ENCODE data around the gene HSD17B1. TPM values are rescaled to one million over a fixed set of nuclear protein-coding genes. Genes with fewer than 3 reads are reported as not detected.
"Not testable (repeated sequence)": the region's sequence is repeated elsewhere in the genome, so short reads cannot be mapped to it uniquely, and the experiment has no call there.

Gene HSD17B1
- polyA plus RNA-seq, 1 donor from 2014 or later, result 1.0 TPM

GRCh38 chr17:42537156-42537805 is 15.4 kb upstream of the HSD17B1 start:
- H2AFZ ChIP-seq (ENCODE audit: low read depth, low read length), result peak overlapping the region; percentile 40
- H4K20me1 ChIP-seq (ENCODE audit: insufficient read depth), result no peaks in the 10 kb centered on the region
- TF ChIP-seq CTCF (IDR thresholded peaks at IDR 0.05; ENCODE audit: poor library complexity, severe bottlenecking) (no peak), TAF1 (IDR thresholded peaks at IDR 0.05; ENCODE audit: low read depth) (no peak), RAD21 (conservative IDR thresholded peaks at IDR 0.05) (no peak), EP300 (conservative IDR thresholded peaks at IDR 0.05; ENCODE audit: poor library complexity, severe bottlenecking) (no peak), SMC3 (conservative IDR thresholded peaks at IDR 0.05; ENCODE audit: poor library complexity) (no peak), EZH2 (IDR thresholded peaks at IDR 0.05; ENCODE audit: borderline replicate concordance, insufficient read depth, low read length, poor library complexity, severe bottlenecking) (no peak)
- peak overlapping the region; percentile 68 for H3K9ac ChIP-seq (ENCODE audit: low read length)
- H3K79me2 ChIP-seq (replicated peaks; ENCODE audit: insufficient read depth, low read length), result no peaks in the 10 kb centered on the region
- peak overlapping the region; percentile 81 for H3K4me3 ChIP-seq (ENCODE audit: low read length)
- H3K36me3 ChIP-seq (ENCODE audit: insufficient read depth, low read length), result no peaks in the 10 kb centered on the region
- H3K27me3 ChIP-seq (ENCODE audit: insufficient read depth, low read depth, low read length), result no peaks in the 10 kb centered on the region
- H3F3A ChIP-seq (ENCODE audit: insufficient read depth, low read length, poor library complexity, severe bottlenecking), result no peaks in the 10 kb centered on the region
- H3K9me3 ChIP-seq (ENCODE audit: low read length), result no peaks in the 10 kb centered on the region
- H3K9me2 ChIP-seq (ENCODE audit: insufficient read depth, low read length), result no peaks in the 10 kb centered on the region
- no peak overlapping the region for H3K27ac ChIP-seq (ENCODE audit: low read length)
- H3K4me2 ChIP-seq (ENCODE audit: low read length), result peak overlapping the region; percentile 59

GRCh38 chr17:42537826-42538451 is 14.8 kb upstream of the HSD17B1 start:
- no peak overlapping the region for H3K27ac ChIP-seq (ENCODE audit: low read length)
- no peaks in the 10 kb centered on the region for H3K36me3 ChIP-seq (ENCODE audit: insufficient read depth, low read length)
- H3K4me2 ChIP-seq (ENCODE audit: low read length), result no peak overlapping the region
- no peaks in the 10 kb centered on the region for H3K79me2 ChIP-seq (replicated peaks; ENCODE audit: insufficient read depth, low read length)
- H3F3A ChIP-seq (ENCODE audit: insufficient read depth, low read length, poor library complexity, severe bottlenecking), result no peaks in the 10 kb centered on the region
- TF ChIP-seq EP300 (conservative IDR thresholded peaks at IDR 0.05; ENCODE audit: poor library complexity, severe bottlenecking), result no peak
- H3K9me3 ChIP-seq (ENCODE audit: low read length), result no peaks in the 10 kb centered on the region
- no peak overlapping the region for H3K9ac ChIP-seq (ENCODE audit: low read length)
- no peaks in the 10 kb centered on the region for H3K9me2 ChIP-seq (ENCODE audit: insufficient read depth, low read length)
- no peak overlapping the region for H3K4me3 ChIP-seq (ENCODE audit: low read length)
- no peaks in the 10 kb centered on the region for H3K27me3 ChIP-seq (ENCODE audit: insufficient read depth, low read depth, low read length)
- no peaks in the 10 kb centered on the region for H4K20me1 ChIP-seq (ENCODE audit: insufficient read depth)
- no peak overlapping the region for H2AFZ ChIP-seq (ENCODE audit: low read depth, low read length)

- Histone ChIP-seq H4K20me1 (ENCODE audit: insufficient read depth) (no peaks in the 10 kb centered on the region), H3K27ac (ENCODE audit: low read length) (no peak overlapping the region), H3K36me3 (ENCODE audit: insufficient read depth, low read length) (no peaks in the 10 kb centered on the region), H3K4me2 (ENCODE audit: low read length) (no peak overlapping the region), H3F3A (ENCODE audit: insufficient read depth, low read length, poor library complexity, severe bottlenecking) (no peaks in the 10 kb centered on the region), H3K9me2 (ENCODE audit: insufficient read depth, low read length) (no peaks in the 10 kb centered on the region), H2AFZ (ENCODE audit: low read depth, low read length) (no peak overlapping the region), H3K79me2 (replicated peaks; ENCODE audit: insufficient read depth, low read length) (no peaks in the 10 kb centered on the region), H3K9ac (ENCODE audit: low read length) (no peak overlapping the region), H3K27me3 (ENCODE audit: insufficient read depth, low read depth, low read length) (no peaks in the 10 kb centered on the region), H3K9me3 (ENCODE audit: low read length) (no peaks in the 10 kb centered on the region), H3K4me3 (ENCODE audit: low read length) (no peak overlapping the region)
- no peak for TF ChIP-seq POLR2AphosphoS5 (IDR thresholded peaks at IDR 0.05)
- no peak for TF ChIP-seq SMC3 (conservative IDR thresholded peaks at IDR 0.05; ENCODE audit: poor library complexity)
- TF ChIP-seq MXI1 (conservative IDR thresholded peaks at IDR 0.05; ENCODE audit: poor library complexity, severe bottlenecking), result no peak
- no peak for TF ChIP-seq EP300 (conservative IDR thresholded peaks at IDR 0.05; ENCODE audit: poor library complexity, severe bottlenecking)
- no peak for TF ChIP-seq CTCF (IDR thresholded peaks at IDR 0.05; ENCODE audit: poor library complexity, severe bottlenecking)
- TF ChIP-seq REST (IDR thresholded peaks at IDR 0.05; ENCODE audit: borderline replicate concordance), result no peak
- TF ChIP-seq RAD21 (conservative IDR thresholded peaks at IDR 0.05), result no peak
- TF ChIP-seq TAF1 (IDR thresholded peaks at IDR 0.05; ENCODE audit: low read depth), result no peak
- TF ChIP-seq EZH2 (IDR thresholded peaks at IDR 0.05; ENCODE audit: borderline replicate concordance, insufficient read depth, low read length, poor library complexity, severe bottlenecking), result no peak
Measured at GRCh38 chr17:42538482-42538881, 14.2 kb upstream of the HSD17B1 start.

- not testable (repeated sequence) for H3K9me3 ChIP-seq (ENCODE audit: low read length); H3K36me3 ChIP-seq (ENCODE audit: insufficient read depth, low read length); H3K4me3 ChIP-seq (ENCODE audit: low read length); H3F3A ChIP-seq (ENCODE audit: insufficient read depth, low read length, poor library complexity, severe bottlenecking); H3K9ac ChIP-seq (ENCODE audit: low read length); H3K27me3 ChIP-seq (ENCODE audit: insufficient read depth, low read depth, low read length); H3K4me2 ChIP-seq (ENCODE audit: low read length); H2AFZ ChIP-seq (ENCODE audit: low read depth, low read length); H3K79me2 ChIP-seq (replicated peaks; ENCODE audit: insufficient read depth, low read length); H3K27ac ChIP-seq (ENCODE audit: low read length); H4K20me1 ChIP-seq (ENCODE audit: insufficient read depth); H3K9me2 ChIP-seq (ENCODE audit: insufficient read depth, low read length)
Measured at GRCh38 chr17:42540558-42540957, 12.2 kb upstream of the HSD17B1 start.

Data from neural cell (in vitro differentiated cells).